Suppressor macrophage treated with lipopolysaccharide for 1 hour (primary cell): Measurements from ENCODE around the gene ZBTB25.
"Not testable (repeated sequence)": the region's sequence is repeated elsewhere in the genome, so short reads cannot be mapped to it uniquely, and the experiment has no call there.

Experiments used
- DNase-seq, 3 donors: peaks; one replicate each; pipeline ENCODE4 v3.0.0-alpha.2; 2020 to 2022

Gene ZBTB25, protein sequence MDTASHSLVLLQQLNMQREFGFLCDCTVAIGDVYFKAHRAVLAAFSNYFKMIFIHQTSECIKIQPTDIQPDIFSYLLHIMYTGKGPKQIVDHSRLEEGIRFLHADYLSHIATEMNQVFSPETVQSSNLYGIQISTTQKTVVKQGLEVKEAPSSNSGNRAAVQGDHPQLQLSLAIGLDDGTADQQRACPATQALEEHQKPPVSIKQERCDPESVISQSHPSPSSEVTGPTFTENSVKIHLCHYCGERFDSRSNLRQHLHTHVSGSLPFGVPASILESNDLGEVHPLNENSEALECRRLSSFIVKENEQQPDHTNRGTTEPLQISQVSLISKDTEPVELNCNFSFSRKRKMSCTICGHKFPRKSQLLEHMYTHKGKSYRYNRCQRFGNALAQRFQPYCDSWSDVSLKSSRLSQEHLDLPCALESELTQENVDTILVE

DNA sequence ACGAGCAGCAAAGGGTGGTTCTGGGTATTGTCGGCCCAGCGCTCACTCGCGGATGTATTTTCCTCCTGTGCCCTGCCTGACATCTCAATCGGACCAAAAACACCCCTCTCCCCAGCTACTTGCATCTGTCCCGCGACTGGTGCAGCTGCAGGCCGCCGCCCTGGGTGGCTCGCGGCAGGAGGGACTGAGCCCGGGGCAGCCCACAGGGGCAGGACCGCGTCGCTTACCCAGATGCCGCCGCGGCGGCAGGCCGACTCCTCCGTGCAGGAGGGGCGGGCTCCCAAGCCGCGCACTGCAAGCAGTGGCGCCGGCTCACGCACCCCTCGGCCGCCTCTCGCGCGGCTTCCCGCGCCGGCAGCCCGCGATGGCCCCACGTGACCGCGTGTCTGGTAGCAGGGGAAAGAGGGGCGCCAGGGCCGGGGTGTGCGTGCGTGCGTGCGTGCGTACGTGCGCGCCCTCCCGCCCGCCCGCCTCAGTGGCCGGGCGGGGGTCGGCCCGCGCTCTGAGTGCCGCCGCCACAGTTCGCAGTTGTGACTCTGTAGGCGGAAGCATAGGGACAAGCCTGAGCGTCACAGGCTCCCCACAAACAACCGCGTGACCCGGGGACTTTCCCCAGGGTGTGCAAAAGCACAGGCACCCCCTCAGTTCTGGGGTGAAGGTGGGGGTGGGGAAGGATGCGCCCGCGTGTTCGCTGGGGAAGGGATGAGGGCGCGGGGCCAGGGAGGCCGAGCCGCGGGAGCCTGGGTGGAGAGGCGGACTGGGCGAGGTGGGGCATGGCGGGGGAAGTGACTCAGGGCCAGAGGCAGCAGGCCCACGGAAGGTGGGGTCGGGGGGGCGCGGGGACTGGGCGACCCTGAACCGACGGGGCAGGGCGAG is at the start of gene ZBTB25:
Gene ZBTB25 (minus strand): TSS at position 405 of the 876 bp plus-strand sequence. CDS start 13,305 bp downstream, outside the sequence.
- peak; percentile 93 to 96 (median 94) for DNase-seq

DNA sequence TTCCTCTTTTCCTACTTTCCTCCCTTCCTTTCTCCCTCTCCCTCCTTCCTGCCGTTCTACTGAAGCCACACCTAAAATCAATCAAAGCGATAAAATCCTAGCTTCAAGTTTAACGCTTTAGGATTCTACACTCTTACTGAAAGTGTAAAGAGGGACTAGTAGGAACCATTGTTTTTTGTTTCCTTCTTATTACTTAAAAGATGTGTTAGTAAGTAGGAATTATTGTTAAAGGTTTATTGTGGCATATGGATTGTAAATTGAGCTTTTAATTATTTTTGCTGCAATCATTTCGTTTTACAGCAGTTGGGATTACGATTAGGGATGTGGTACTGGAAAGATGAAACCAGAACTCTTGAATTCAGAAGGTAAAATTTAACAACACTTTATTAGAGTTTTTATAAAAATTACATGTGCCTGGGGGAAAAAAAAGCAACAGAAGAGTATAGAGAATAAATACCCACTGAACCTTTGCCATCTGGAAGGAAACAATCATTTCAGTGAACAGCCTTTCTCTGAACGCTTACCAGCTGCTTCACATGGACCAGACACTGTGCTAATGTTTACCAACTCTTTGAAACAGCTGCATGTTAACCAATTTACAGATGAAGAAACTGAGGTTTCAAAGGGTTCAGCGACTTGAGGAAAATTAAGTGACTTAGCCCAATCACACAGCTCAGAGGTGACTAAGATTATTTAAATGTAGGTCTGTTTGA is 47.1 kb upstream of the ZBTB25 start:
- DNase-seq: no peak

DNA sequence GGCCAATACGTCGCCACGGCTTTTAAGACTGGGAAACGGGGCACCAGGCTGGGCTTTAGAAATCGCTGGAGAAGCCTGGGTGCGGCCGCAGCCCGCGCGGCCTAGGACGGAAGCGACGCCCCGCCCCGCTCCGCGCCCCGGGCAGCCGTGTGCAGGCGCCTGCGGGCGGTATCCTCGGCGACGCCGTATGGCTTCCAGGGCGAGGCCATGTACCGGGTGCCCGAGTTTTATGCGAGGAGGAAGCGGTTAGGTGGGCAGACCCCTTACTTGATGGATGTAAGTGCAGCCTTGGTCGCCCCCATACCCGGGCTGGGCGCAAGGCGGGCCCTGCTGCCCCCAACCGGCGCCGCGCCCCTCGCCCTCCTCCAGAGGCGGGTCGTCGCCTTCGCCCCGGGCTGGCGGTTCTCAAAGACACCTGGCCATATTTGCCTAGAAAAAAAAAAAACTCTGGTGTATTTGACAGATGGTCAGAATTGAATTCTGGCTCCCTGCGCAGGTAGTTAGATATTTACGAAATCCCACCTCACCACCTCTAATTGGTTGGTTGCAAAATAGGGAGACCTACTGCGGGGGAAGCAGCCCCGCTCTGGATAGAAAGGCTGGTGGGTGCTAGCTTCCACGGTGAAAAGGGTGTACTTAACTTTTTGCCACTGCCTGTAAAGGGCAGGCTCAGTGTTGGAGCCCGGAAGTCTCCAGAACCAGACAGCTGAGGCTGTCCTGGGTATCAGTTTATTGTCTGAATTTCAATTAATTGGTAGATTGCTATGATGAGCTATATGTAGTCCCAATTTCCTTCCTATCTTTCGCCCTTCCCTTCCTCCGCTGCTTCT is 46.4 kb upstream of the ZBTB25 start, which contains the start of gene PPP1R36:
Gene PPP1R36 (plus strand): TSS at position 171 of the 830 bp plus-strand sequence. CDS start 37 bp downstream, at position 208.
- DNase-seq: peak; percentile 41 to 74 (median 54)

DNA sequence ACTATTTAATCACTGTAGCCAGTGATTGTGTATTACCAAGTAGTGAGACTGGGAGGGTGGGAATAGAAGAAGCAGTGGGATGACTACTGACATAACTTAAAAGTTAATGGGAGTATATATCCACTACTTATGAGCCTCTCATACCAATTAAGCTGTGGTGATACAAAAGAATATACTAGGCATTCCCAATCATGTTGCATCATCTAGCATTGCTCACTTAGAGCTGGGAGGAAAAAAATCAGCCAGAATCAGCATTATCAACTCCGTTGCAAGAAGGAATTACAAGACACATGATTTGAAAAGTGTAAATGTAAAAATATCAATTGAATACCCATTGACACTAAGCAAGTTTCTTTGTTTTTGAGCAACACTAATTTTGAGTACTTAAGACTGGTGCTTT is 45.4 kb upstream of the ZBTB25 start:
- no peak for DNase-seq

DNA sequence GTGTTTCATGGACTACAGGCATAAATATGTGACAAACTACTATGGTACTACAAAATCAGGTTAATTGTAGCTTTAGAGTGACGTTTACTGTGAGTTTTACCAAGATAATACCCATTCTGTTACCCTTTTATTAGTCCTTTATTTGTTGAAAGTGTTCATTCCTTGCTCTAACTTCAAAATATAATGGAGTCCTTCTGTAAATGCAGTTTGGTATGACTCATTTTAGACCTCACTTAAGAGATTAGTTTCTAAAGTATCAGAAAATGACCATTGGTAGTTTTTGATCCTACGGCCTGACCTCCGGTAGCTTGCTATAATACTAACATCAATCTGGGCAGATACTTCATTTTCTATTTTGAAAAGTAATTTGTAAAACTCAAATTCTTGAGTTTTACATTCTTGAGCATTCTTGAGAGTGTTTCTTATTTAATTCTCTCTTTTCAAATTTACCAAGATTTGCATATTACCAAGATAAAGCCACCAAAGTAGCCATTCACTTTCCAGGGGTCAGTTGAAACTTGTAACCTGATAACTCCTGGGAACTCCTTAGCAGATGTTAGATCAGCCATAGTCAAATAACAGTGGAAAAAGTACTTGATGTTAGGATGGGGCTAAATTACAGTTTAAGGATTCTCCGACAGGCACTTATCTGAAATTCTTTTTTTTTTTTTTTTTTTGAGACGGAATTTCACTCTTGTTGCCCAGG is 41.1 kb upstream of the ZBTB25 start:
- DNase-seq: no peak

DNA sequence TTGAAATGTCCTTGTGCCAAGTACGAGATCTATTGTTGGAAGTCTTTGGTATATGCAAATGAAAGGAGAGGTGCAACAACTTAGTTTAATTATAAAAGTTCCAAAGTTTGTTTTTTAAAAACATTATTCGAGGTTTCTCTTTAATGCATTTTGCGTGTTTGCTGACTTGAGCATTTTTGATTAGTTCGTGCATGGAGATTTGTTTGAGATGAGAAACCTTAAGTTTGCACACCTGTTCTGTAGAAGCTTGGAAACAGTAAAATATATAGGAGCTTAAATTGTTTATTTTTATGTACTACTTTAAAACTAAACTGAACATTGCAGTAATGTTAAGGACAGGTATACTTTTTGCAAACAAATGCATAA is 39.2 kb upstream of the ZBTB25 start:
- DNase-seq: no peak

DNA sequence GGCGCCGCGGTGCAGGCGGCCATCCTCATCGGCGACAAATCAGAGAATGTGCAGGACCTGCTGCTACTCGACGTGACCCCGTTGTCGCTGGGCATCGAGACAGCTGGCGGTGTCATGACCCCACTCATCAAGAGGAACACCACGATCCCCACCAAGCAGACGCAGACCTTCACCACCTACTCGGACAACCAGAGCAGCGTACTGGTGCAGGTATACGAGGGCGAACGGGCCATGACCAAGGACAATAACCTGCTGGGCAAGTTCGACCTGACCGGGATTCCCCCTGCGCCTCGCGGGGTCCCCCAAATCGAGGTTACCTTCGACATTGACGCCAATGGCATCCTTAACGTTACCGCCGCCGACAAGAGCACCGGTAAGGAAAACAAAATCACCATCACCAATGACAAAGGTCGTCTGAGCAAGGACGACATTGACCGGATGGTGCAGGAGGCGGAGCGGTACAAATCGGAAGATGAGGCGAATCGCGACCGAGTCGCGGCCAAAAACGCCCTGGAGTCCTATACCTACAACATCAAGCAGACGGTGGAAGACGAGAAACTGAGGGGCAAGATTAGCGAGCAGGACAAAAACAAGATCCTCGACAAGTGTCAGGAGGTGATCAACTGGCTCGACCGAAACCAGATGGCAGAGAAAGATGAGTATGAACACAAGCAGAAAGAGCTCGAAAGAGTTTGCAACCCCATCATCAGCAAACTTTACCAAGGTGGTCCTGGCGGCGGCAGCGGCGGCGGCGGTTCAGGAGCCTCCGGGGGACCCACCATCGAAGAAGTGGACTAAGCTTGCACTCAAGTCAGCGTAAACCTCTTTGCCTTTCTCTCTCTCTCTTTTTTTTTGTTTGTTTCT is 38.6 kb upstream of the ZBTB25 start:
- DNase-seq: no peak

DNA sequence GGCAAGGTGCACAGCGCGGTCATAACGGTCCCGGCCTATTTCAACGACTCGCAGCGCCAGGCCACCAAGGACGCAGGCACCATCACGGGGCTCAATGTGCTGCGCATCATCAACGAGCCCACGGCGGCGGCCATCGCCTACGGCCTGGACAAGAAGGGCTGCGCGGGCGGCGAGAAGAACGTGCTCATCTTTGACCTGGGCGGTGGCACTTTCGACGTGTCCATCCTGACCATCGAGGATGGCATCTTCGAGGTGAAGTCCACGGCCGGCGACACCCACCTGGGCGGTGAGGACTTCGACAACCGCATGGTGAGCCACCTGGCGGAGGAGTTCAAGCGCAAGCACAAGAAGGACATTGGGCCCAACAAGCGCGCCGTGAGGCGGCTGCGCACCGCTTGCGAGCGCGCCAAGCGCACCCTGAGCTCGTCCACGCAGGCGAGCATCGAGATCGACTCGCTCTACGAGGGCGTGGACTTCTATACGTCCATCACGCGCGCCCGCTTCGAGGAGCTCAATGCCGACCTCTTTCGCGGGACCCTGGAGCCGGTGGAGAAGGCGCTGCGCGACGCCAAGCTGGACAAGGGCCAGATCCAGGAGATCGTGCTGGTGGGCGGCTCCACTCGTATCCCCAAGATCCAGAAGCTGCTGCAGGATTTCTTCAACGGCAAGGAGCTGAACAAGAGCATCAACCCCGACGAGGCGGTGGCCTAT is 37.8 kb upstream of the ZBTB25 start:
- no peak for DNase-seq

DNA sequence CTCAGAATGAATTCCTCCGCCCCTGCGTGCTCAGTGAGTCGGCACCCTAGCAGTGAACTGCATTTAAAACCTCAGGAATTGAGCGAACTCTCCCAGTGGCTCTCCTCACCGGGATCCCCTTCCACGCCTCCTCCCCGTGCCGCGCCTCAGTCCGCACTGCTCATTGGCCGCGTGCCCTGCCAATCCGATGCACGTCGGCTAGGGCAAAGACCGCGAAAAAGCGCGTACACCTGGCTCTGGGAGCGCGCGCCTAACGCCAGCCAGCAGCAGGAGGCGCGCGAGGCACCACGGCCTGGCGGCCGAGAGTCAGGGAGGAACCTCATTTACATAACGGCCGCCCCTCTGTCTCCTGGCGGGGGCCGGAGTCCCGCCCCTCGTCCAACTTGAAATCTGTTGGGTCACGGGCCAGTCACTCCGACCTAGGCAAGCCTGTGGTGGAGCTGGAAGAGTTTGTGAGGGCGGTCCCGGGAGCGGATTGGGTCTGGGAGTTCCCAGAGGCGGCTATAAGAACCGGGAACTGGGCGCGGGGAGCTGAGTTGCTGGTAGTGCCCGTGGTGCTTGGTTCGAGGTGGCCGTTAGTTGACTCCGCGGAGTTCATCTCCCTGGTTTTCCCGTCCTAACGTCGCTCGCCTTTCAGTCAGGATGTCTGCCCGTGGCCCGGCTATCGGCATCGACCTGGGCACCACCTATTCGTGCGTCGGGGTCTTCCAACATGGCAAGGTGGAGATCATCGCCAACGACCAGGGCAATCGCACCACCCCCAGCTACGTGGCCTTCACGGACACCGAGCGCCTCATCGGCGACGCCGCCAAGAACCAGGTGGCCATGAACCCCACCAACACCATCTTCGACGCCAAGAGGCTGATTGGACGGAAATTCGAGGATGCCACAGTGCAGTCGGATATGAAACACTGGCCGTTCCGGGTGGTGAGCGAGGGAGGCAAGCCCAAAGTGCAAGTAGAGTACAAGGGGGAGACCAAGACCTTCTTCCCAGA is 36.9 kb upstream of the ZBTB25 start, which contains the start of gene HSPA2:
Gene HSPA2 (plus strand): TSS at position 534 of the 995 bp plus-strand sequence. CDS start 109 bp downstream, at position 643.
- DNase-seq: peak; percentile 99 to 100 (median 99)

DNA sequence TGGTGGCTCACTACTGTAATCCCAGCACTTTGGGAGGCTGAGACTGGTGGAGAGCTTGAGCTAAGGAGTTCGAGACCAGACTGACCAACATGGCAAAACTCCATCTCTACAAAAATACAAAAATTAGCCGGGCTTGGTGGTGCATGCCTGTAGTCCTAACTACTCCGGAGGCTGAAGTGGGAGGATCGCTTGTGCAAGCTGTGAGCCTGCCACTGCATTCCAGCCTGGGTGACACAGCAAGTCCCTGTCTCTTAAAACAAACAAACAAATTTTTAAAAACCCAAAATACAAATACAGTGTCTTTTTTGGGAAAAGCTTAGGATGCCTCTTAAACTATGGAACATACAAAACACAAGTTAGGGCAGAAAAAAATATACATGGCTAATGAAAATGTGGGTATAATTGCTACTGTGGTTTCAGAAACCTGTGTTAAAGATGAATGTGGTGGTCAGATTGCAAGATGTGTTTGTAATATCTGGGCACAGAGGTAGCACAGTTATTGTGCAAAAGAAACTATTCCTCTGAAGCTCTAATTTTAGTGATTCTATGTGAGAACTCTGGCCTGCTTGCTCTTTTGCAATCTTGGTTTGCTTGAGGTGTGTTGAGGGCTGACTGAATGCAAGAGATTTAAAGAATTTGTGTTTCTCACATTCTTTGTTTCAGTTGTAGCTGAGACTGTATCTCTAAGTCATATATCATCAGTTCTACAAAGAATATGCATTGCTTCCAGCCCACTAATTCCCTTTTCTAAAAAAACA is 33.0 kb upstream of the ZBTB25 start:
- DNase-seq: no peak

DNA sequence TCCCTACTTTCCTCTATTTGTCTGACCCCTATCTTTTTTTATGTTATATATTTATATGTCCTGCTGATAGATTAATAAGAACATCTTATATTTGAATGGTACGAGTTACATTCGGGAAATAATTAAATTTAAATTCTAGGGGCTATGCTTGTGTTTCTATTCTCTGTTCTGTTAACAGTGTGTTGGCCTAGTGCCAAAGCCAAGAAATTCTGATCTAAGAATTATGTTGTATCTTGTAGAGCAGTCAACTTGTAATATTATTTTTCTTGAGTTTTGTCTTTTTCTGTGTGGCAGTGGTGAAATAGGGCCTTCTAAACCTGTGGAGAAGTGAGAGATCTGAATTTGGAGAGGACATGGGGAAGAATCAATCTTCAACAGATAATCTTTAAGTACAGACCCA is 27.9 kb upstream of the ZBTB25 start:
- no peak for DNase-seq

DNA sequence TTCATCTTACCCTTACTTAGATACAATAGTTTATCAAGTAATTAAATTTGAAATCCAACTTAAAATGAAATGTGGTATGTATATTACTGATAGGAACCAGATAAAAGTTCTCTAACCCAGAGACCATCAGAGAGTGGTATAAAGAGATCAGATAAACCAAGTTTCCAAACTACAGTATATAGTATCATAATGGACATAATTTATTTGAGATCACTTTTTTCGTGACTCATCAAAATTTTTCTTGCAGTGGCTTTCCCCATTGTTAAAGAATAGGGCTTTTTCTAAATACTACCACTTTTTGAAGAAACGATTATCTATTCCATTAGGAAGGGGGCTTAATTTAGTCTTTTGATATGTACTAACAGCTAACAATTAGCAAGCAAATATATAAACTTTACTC is 21.7 kb upstream of the ZBTB25 start:
- no peak for DNase-seq

DNA sequence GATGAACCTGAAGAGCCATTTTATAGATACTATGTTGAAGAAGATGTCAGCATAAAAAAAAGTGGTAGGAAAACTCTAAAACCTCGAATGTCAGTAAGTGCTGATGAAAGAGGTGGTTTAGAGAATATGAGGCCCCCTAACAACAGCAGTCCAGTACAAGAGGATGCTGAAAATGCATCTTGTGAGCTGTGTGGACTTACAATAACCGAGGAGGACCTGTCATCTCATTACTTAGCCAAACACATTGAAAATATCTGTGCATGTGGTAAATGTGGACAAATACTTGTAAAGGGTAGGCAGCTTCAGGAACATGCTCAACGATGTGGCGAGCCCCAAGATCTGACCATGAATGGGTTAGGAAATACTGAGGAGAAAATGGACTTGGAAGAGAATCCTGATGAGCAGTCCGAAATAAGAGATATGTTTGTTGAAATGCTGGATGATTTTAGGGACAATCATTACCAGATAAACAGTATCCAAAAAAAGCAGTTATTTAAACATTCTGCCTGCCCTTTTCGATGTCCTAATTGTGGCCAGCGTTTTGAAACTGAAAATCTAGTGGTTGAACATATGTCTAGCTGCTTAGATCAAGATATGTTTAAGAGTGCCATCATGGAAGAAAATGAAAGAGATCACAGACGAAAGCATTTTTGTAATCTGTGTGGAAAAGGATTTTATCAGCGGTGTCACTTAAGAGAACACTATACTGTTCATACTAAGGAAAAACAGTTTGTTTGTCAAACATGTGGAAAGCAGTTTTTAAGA is 19.1 kb upstream of the ZBTB25 start:
- DNase-seq: no peak

DNA sequence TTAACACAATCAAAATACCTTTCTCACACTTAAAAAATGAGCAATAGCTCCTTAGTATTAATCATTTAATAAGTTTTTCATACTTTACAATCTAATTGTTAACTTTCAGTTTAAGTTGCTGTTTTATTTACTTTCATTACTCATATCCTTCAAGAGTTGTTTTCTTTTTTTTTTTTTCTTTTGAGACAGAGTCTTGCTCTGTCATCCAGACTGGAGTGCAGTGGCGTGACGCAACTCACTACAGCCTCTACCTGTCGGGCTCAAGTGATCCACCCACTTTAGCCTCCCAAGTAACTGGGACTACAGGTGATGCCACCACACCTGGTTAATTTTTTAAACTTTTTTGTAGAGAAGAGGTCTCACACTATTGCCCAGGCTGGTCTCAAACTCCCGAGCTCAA is 17.1 kb upstream of the ZBTB25 start:
- no peak for DNase-seq

DNA sequence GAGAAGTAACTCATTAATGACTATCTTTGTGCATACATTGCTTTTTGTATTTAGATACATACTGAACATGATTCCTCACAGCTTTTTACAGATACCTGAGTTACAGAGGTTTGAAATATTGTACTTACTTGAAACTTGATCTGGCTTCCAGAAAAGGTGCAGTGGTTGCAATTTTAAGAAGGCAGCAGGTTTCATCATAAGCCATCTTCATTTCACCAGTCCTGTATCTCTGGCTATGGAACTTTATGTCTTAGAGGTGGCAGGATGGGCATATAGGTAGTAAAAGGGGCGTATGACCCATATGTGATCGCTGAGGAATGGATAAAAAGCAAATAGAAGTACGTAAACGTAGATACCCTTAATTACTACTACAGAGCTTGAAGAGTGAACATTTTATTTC is 14.6 kb upstream of the ZBTB25 start:
- DNase-seq: no peak

DNA sequence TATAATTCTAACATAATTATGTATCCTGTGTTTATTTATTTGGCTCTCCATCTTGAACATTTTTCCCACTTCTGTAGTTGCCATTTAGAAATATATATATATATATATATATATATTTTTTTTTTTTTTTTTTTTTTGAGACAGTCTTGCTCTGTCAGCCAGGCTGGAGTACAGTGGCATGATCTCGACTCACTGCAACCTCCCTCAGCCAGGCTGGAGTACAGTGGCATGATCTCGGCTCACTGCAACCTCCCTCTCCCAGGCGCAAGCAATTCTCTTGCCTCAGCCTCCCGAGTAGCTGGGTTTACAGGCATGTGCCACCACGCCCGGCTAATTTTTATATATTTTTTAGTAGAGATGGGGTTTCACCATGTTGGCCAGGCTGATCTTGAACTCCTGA is 14.0 kb upstream of the ZBTB25 start:
- not testable (repeated sequence) for DNase-seq

DNA sequence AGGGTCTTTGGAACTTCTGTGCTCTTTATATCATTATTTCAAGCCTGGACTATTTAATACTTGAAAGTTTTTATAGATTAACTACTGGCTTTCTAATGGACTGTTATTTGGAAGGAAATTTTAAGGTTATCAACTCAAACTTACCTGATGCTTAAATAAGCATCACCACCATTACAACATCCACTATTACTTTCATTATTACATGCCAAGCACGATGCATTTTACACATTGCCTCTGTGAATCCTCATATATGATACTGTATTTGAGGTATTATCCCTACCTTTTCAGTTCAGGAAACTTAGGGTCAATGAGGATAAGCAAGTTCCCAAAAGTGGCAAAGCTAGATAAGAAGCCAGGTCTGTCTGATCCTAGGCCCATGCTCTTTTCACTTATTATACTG is 13.3 kb upstream of the ZBTB25 start:
- no peak for DNase-seq
